K562 (cell line): ENCODE measurements around the gene CNOT1. TPM values are rescaled to one million over a fixed set of nuclear protein-coding genes. Genes with fewer than 3 reads are reported as not detected.

Experiments used
- ATAC-seq: fragments of 200-7000 bp; cut with Tn5 transposase; 3 replicates; pipeline ENCODE4 v1.9.1; 2020; ENCODE audit warnings: moderate library complexity
- BruUV-seq: library from RNA; stranded (reverse); fragments of 400-500 nt; replicated peaks from 2 replicates; lab custom pipeline; 2021; lab: Mats Ljungman, UMichigan
- CTCF ChIA-PET: fragments of 300-600 bp; formaldehyde crosslinking; extraction: SDS; loops from one replicate; lab custom pipeline; 2021; ENCODE audit warnings: low intra/inter-chr PET ratio; lab: Yijun Ruan, JAX
- POLR2A ChIA-PET: fragments of 300-600, 350-650 bp; sonication (Branson Sonifier 250); formaldehyde crosslinking; extraction: SDS; loops from one replicate; lab custom pipeline; 2021; ENCODE audit warnings: antibody characterized with exemption, inconsistent platforms; lab: Yijun Ruan, JAX
- DNase-seq, 4 experiments: peaks; one replicate each; pipeline versions ENCODE4 v3.0.0 to v3.0.0-alpha.2; 2011 to 2018; ENCODE audit warnings: low spot score in 3 of 4, mixed read lengths in 3 of 4; ENCODE audit errors: extremely low read depth in 1 of 4
- FAIRE-seq: peaks from 2 replicates; lab custom pipeline; 2011; peaks lifted over from hg19 to GRCh38; lab: Jason Lieb, UNC
- H2AFZ ChIP-seq: 2 replicates; pipeline ENCODE4 v1.6.0; 2011; ENCODE audit warnings: low read depth, low read length, control low read depth, inconsistent platforms
- H3K27ac ChIP-seq: fragments of 200-600 bp; 3 replicates; pipeline ENCODE4 v1.8.0; 2011; ENCODE audit warnings: low read depth, mild to moderate bottlenecking, control low read depth, inconsistent platforms, low read length, moderate library complexity, mixed read lengths; ENCODE audit errors: extremely low read depth
- H3K27me3 ChIP-seq, 2 experiments: fragments of 300-600 bp in 1 of 2; 2 replicates in 1 of 2; 3 replicates in 1 of 2; pipeline versions ENCODE4 v1.6.0 to v1.8.0; 2011; ENCODE audit warnings: inconsistent platforms in 2 of 2, low read length in 2 of 2, mild to moderate bottlenecking in 1 of 2, mixed read lengths in 1 of 2, moderate library complexity in 1 of 2; ENCODE audit not compliant: control insufficient read depth in 2 of 2, insufficient read depth in 2 of 2
- H3K36me3 ChIP-seq: fragments of 300-600 bp; 3 replicates; pipeline ENCODE4 v1.8.0; 2011; ENCODE audit warnings: mild to moderate bottlenecking, low read length, inconsistent platforms; ENCODE audit not compliant: control insufficient read depth, insufficient read depth
- H3K4me1 ChIP-seq, 2 experiments: fragments of 200-600 bp in 1 of 2; replicated peaks in 1 of 2; 2 replicates in 1 of 2; 3 replicates in 1 of 2; pipeline versions ENCODE4 v1.5.1 to v1.8.0; 2011; ENCODE audit warnings: inconsistent platforms in 2 of 2, low read length in 2 of 2, mild to moderate bottlenecking in 1 of 2, mixed read lengths in 1 of 2, moderate library complexity in 1 of 2; ENCODE audit not compliant: control insufficient read depth in 2 of 2, insufficient read depth in 2 of 2
- H3K4me2 ChIP-seq: 2 replicates; pipeline ENCODE4 v1.6.1; 2011; ENCODE audit warnings: low read length, control low read depth, inconsistent platforms, mixed read lengths; ENCODE audit not compliant: insufficient read depth
- H3K4me3 ChIP-seq: fragments of 200-600 bp; sonication (generic), shearing (Covaris generic); 2 replicates; pipeline ENCODE4 v1.5.1; 2016; ENCODE audit warnings: control low read depth, inconsistent platforms
- H3K79me2 ChIP-seq: fragments of 200-600 bp; 3 replicates; pipeline ENCODE4 v1.8.0; 2011; ENCODE audit warnings: low read length, inconsistent platforms; ENCODE audit not compliant: control insufficient read depth, insufficient read depth
- H3K9ac ChIP-seq, 2 experiments: 2 replicates each; pipeline versions ENCODE4 v1.6.0 to v1.6.1; 2011; ENCODE audit warnings: low read depth in 2 of 2, low read length in 2 of 2, control low read depth in 1 of 2, inconsistent platforms in 1 of 2, mild to moderate bottlenecking in 1 of 2, mixed read lengths in 1 of 2; ENCODE audit not compliant: insufficient read depth in 1 of 2
- H3K9me1 ChIP-seq: one replicate; pipeline ENCODE4 v1.6.0; 2011; ENCODE audit warnings: inconsistent platforms, mild to moderate bottlenecking, low read length, moderate library complexity; ENCODE audit not compliant: control insufficient read depth, insufficient read depth
- H3K9me3 ChIP-seq: replicated peaks from 2 replicates; pipeline ENCODE4 v1.5.1; 2011; ENCODE audit warnings: low read depth, low read length, inconsistent platforms; ENCODE audit not compliant: control insufficient read depth, insufficient read depth
- H4K20me1 ChIP-seq: replicated peaks from 2 replicates; pipeline ENCODE4 v1.6.1; 2011; ENCODE audit warnings: low read length, inconsistent platforms, mixed read lengths; ENCODE audit not compliant: control insufficient read depth, insufficient read depth
- CBX5 ChIP-seq: IDR thresholded peaks from 2 replicates; pipeline ENCODE4 v1.6.1; 2014; ENCODE audit warnings: low read depth, borderline replicate concordance
- E2F8 ChIP-seq: fragments of 450-650 bp; IDR thresholded peaks from 2 replicates; pipeline ENCODE4 v1.7.1; 2018; ENCODE audit warnings: mild to moderate bottlenecking, low read depth; ENCODE audit not compliant: partially characterized antibody
- MGA ChIP-seq: fragments of 450-650 bp; IDR thresholded peaks from 2 replicates; pipeline ENCODE4 v1.6.1; 2016; ENCODE audit warnings: mild to moderate bottlenecking, moderate library complexity
- NFE2L1 ChIP-seq: fragments of 450-650 bp; IDR thresholded peaks from 2 replicates; pipeline ENCODE4 v1.6.1; 2016; ENCODE audit warnings: missing genetic modification characterization, low read depth, mild to moderate bottlenecking, missing compliant biosample characterization, moderate library complexity, borderline replicate concordance
- TAF9B ChIP-seq: fragments of 450-650 bp; IDR thresholded peaks from 2 replicates; pipeline ENCODE4 v1.6.1; 2018; ENCODE audit warnings: mild to moderate bottlenecking; ENCODE audit not compliant: partially characterized antibody
- U2AF1 ChIP-seq: fragments of 200-400 bp; formaldehyde crosslinking; optimal IDR thresholded peaks from 2 replicates; pipeline ENCODE3; 2017; ENCODE audit warnings: mild to moderate bottlenecking, low read depth, low read length, moderate library complexity
- ZNF175 ChIP-seq: fragments of 200-800 bp; sonication (Bioruptor generic); IDR thresholded peaks from 2 replicates; pipeline ENCODE4 v1.6.1; 2016; ENCODE audit warnings: low read depth, mild to moderate bottlenecking, missing genetic modification characterization, missing compliant biosample characterization
- ZNF212 ChIP-seq: fragments of 450-650 bp; formaldehyde crosslinking; IDR thresholded peaks from 2 replicates; pipeline ENCODE4 v1.4.0; 2020; ENCODE audit warnings: mild to moderate bottlenecking
- WGBS: fragments of 100-300 bp; shearing (Covaris generic); methylation state at CpG from one replicate; pipeline ENCODE4 v1.1.6; 2016; ENCODE audit warnings: low coverage, mixed read lengths; ENCODE audit not compliant: insufficient coverage; ENCODE audit errors: missing lambda C conversion rate; 5-methylcytosine and 5-hydroxymethylcytosine counted together
- in situ Hi-C: fragments of 300-500 bp; cut with MboI; formaldehyde crosslinking; loops from 4 replicates; pipeline ENCODE4 v1.15.0; 2018; ENCODE audit warnings: inconsistent platforms, mixed read lengths
- intact Hi-C: fragments of 100-400 bp; cut with micrococcal nuclease; formaldehyde crosslinking; loops from 2 replicates; pipeline ENCODE4 v1.14.2; 2022
- polyA plus RNA-seq, 8 experiments: library from polyadenylated mRNA; depleted of rRNA in 4 of 8; stranded (reverse) in 5 of 8; unstranded in 3 of 8; fragments of >200 nt; fragmentation: Nextera tagmentation in 2 of 8; fragmentation: Illumina TruSeq in 1 of 8; extraction: Ambion mirVana in 2 of 8; extraction: Trizol in 1 of 8; gene quantifications; 2 replicates each; pipeline versions ENCODE4 v1.2.1 to v1.2.3, GENCODE V29; 2011 to 2014; ENCODE audit warnings: inconsistent platforms in 1 of 8, missing spikeins in 1 of 8
- total RNA-seq, 7 experiments: library from RNA; depleted of rRNA in 6 of 7; stranded (reverse); fragments of >200 nt in 6 of 7; fragmentation: Illumina TruSeq in 2 of 7; extraction: Trizol in 2 of 7; gene quantifications; 2 replicates each; pipeline versions ENCODE4 v1.2.1 to v1.2.3, GENCODE V29; 2011 to 2021; ENCODE audit warnings: low replicate concordance in 1 of 7

The CNOT1 gene
- total and polyA plus RNA-seq, 9 of the 15 experiments (the other 6 are each of a cell fraction or from before 2014, with no cell fraction given) = 110 to 270 (median 220) TPM

- Histone ChIP-seq H3K27me3 (no peaks in the 10 kb centered on the region; a peak in 1 of 5 replicates), H3K4me3 (no peak overlapping the region), H3K4me1 (no peaks in the 10 kb centered on the region; a peak in 2 of 5 replicates), H4K20me1 (no peaks in the 10 kb centered on the region), H3K27ac (no peak overlapping the region), H3K4me2 (no peak overlapping the region), H3K36me3 (no peaks in the 10 kb centered on the region), H3K9ac (no peak overlapping the region), H3K9me1 (no peaks in the 10 kb centered on the region), H2AFZ (no peak overlapping the region), H3K9me3 (no peaks in the 10 kb centered on the region), H3K79me2 (no peaks in the 10 kb centered on the region)
- WGBS = 25% methylated on average over 8 of the region's 8 CpGs
- CTCF ChIA-PET = no interaction called here
- no peak for DNase-seq
- no TSS peak for BruUV-seq
- no peak for FAIRE-seq
- POLR2A ChIA-PET = no interaction called here
- in situ Hi-C loops (loop anchor here (10.0 kb wide), 1 partner anchor 295 kb away; no protein-coding TSS in a partner anchor), intact Hi-C loops (no loop called here)
- no peak for ATAC-seq
- TF ChIP-seq TAF9B (no peak), E2F8 (no peak), MGA (no peak), U2AF1 (no peak), CBX5 (no peak), ZNF175 (CRISPR knock-in tag) (no peak), NFE2L1 (tag) (no peak), ZNF212 (CRISPR knock-in tag) (no peak)
Observed at GRCh38 chr16:58639836-58640235, 10.2 kb upstream of the CNOT1 start.
